ENCODE data around the gene MORN1. TPM values are rescaled to one million over a fixed set of nuclear protein-coding genes. Genes with fewer than 3 reads are reported as not detected.

The MORN1 gene
- total and polyA plus RNA-seq, 2 experiments from 2014 or later, result 4.8 to 11.1 TPM

DNA sequence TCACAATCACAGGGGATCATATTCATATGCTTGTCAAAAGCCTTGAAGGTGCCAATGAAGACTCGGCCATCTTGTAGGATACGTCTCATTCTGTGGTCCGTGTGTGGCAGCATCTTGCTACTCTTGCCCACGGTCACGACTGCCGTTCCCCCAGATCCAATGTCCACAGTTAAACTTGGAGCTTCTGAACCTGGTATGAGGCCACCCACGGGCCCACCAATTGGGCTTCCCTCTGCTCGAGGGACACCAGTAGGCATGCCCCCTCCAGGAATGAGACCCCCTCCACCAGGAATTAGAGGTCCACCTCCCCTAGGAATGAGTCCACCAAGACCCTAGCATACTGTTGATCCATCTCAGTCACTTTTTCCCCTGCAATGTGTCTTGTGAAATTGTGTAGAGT is 39.6 kb downstream of the MORN1 start (continued):
- TF ChIP-seq, protein P1, sequence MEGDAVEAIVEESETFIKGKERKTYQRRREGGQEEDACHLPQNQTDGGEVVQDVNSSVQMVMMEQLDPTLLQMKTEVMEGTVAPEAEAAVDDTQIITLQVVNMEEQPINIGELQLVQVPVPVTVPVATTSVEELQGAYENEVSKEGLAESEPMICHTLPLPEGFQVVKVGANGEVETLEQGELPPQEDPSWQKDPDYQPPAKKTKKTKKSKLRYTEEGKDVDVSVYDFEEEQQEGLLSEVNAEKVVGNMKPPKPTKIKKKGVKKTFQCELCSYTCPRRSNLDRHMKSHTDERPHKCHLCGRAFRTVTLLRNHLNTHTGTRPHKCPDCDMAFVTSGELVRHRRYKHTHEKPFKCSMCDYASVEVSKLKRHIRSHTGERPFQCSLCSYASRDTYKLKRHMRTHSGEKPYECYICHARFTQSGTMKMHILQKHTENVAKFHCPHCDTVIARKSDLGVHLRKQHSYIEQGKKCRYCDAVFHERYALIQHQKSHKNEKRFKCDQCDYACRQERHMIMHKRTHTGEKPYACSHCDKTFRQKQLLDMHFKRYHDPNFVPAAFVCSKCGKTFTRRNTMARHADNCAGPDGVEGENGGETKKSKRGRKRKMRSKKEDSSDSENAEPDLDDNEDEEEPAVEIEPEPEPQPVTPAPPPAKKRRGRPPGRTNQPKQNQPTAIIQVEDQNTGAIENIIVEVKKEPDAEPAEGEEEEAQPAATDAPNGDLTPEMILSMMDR (conservative IDR thresholded peaks at IDR 0.05; ENCODE audit: low read depth in 2 of 2), result no peak
- TF ChIP-seq POLR2AphosphoS5 (IDR thresholded peaks at IDR 0.05; ENCODE audit: low read depth) (no peak), EZH2phosphoT487 (IDR thresholded peaks at IDR 0.05; ENCODE audit: unreplicated experiment) (no peak), EZH2 (IDR thresholded peaks at IDR 0.05; ENCODE audit: low read depth, unreplicated experiment) (no peak), ZNF331 (CRISPR knock-in tag; IDR thresholded peaks at IDR 0.05; ENCODE audit: low read depth) (no peak), JUNB (IDR thresholded peaks at IDR 0.05; ENCODE audit: unreplicated experiment) (no peak), CREB1 (CRISPR knock-in tag; IDR thresholded peaks at IDR 0.05; ENCODE audit: low read depth) (no peak), STAT1 (IDR thresholded peaks at IDR 0.05; ENCODE audit: unreplicated experiment) (no peak)

- Mint-ChIP-seq H3K9me3 (peaks cover 3% of the 10 kb centered on the region; the same call in 1 of the 3 replicates), H3K27me3 (ENCODE audit: insufficient read depth, low read depth, poor library complexity) (peaks cover 5% of the 10 kb centered on the region), H3K27ac (no peak overlapping the region), H3K4me1 (peaks cover 5% of the 10 kb centered on the region; the same call in 2 of the 3 replicates), H3K4me3 (no peak overlapping the region), H3K36me3 (ENCODE audit: low read depth) (no peaks in the 10 kb centered on the region; the same call in 2 of the 3 replicates)
- Histone ChIP-seq H3K4me1 (ENCODE audit: insufficient read depth) (no peaks in the 10 kb centered on the region), H3K4me3 (no peak overlapping the region), H3K27ac (ENCODE audit: low read depth) (peak overlapping the region; percentile 69; the same call in 1 of the 2 replicates), H3F3A (replicated peaks; ENCODE audit: low read depth) (0 out of 2 replicates have a peak, but pooled peaks cover 3% of the 10 kb centered on the region), H3K4me2 (no peak overlapping the region), H2AFZ (no peak overlapping the region), H3K36me3 (ENCODE audit: insufficient read depth) (no peaks in the 10 kb centered on the region), H3K9me2 (ENCODE audit: insufficient read depth) (no peaks in the 10 kb centered on the region), H3K79me2 (replicated peaks; ENCODE audit: insufficient read depth) (no peaks in the 10 kb centered on the region), H3K27me3 (ENCODE audit: insufficient read depth) (no peaks in the 10 kb centered on the region), H4K20me1 (replicated peaks; ENCODE audit: insufficient read depth) (no peaks in the 10 kb centered on the region)
- no peak for ATAC-seq
- TF ChIP-seq JUNB (IDR thresholded peaks at IDR 0.05; ENCODE audit: unreplicated experiment) (no peak), POLR2AphosphoS5 (IDR thresholded peaks at IDR 0.05; ENCODE audit: low read depth) (no peak), EZH2phosphoT487 (IDR thresholded peaks at IDR 0.05; ENCODE audit: unreplicated experiment) (no peak)
- TF ChIP-seq, protein P1 (conservative IDR thresholded peaks at IDR 0.05; ENCODE audit: low read depth in 2 of 2), result no peak
- TF ChIP-seq, protein P2, sequence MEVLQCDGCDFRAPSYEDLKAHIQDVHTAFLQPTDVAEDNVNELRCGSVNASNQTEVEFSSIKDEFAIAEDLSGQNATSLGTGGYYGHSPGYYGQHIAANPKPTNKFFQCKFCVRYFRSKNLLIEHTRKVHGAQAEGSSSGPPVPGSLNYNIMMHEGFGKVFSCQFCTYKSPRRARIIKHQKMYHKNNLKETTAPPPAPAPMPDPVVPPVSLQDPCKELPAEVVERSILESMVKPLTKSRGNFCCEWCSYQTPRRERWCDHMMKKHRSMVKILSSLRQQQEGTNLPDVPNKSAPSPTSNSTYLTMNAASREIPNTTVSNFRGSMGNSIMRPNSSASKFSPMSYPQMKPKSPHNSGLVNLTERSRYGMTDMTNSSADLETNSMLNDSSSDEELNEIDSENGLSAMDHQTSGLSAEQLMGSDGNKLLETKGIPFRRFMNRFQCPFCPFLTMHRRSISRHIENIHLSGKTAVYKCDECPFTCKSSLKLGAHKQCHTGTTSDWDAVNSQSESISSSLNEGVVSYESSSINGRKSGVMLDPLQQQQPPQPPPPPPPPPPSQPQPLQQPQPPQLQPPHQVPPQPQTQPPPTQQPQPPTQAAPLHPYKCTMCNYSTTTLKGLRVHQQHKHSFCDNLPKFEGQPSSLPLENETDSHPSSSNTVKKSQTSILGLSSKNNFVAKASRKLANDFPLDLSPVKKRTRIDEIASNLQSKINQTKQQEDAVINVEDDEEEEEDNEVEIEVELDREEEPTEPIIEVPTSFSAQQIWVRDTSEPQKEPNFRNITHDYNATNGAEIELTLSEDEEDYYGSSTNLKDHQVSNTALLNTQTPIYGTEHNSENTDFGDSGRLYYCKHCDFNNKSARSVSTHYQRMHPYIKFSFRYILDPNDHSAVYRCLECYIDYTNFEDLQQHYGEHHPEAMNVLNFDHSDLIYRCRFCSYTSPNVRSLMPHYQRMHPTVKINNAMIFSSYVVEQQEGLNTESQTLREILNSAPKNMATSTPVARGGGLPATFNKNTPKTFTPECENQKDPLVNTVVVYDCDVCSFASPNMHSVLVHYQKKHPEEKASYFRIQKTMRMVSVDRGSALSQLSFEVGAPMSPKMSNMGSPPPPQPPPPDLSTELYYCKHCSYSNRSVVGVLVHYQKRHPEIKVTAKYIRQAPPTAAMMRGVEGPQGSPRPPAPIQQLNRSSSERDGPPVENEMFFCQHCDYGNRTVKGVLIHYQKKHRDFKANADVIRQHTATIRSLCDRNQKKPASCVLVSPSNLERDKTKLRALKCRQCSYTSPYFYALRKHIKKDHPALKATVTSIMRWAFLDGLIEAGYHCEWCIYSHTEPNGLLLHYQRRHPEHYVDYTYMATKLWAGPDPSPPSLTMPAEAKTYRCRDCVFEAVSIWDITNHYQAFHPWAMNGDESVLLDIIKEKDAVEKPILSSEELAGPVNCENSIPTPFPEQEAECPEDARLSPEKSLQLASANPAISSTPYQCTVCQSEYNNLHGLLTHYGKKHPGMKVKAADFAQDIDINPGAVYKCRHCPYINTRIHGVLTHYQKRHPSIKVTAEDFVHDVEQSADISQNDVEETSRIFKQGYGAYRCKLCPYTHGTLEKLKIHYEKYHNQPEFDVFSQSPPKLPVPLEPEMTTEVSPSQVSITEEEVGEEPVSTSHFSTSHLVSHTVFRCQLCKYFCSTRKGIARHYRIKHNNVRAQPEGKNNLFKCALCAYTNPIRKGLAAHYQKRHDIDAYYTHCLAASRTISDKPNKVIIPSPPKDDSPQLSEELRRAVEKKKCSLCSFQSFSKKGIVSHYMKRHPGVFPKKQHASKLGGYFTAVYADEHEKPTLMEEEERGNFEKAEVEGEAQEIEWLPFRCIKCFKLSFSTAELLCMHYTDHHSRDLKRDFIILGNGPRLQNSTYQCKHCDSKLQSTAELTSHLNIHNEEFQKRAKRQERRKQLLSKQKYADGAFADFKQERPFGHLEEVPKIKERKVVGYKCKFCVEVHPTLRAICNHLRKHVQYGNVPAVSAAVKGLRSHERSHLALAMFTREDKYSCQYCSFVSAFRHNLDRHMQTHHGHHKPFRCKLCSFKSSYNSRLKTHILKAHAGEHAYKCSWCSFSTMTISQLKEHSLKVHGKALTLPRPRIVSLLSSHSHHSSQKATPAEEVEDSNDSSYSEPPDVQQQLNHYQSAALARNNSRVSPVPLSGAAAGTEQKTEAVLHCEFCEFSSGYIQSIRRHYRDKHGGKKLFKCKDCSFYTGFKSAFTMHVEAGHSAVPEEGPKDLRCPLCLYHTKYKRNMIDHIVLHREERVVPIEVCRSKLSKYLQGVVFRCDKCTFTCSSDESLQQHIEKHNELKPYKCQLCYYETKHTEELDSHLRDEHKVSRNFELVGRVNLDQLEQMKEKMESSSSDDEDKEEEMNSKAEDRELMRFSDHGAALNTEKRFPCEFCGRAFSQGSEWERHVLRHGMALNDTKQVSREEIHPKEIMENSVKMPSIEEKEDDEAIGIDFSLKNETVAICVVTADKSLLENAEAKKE (CRISPR knock-in tag; IDR thresholded peaks at IDR 0.05), result no peak
- DNase-seq (ENCODE audit: low spot score), result no peak
These were observed 40.3 kb downstream of the MORN1 start for GRCh38 chr1:2350911-2351655.

All from GM23338 (cell line).